IMR-90 (cell line): ENCODE measurements around the gene IRGM. TPM values are rescaled to one million over a fixed set of nuclear protein-coding genes. Genes with fewer than 3 reads are reported as not detected.

ENCODE experiments used
- ATAC-seq: fragments of 200-7000 bp; cut with Tn5 transposase; 2 replicates; pipeline ENCODE4 v1.9.1; 2020; ENCODE audit warnings: low read depth, mild to moderate bottlenecking, moderate library complexity
- BruUV-seq: library from RNA; stranded (reverse); fragments of 400-500 nt; replicated peaks from 2 replicates; lab custom pipeline; 2021; lab: Mats Ljungman, UMichigan
- CTCF ChIA-PET: fragments of 300-600 bp; formaldehyde crosslinking; extraction: SDS; loops from one replicate; lab custom pipeline; 2021; ENCODE audit warnings: antibody characterized with exemption; lab: Yijun Ruan, JAX
- POLR2A ChIA-PET: fragments of 300-600 bp; sonication (Branson Sonifier 250); formaldehyde crosslinking; loops from one replicate; lab custom pipeline; 2022; ENCODE audit warnings: antibody characterized with exemption; ENCODE audit not compliant: unreplicated experiment; lab: Charles Lee
- DNase-seq: peaks from one replicate; pipeline ENCODE4 v3.0.0; 2013
- H2AFZ ChIP-seq: replicated peaks from 2 replicates; pipeline ENCODE3; 2013; ENCODE audit warnings: low read length, mild to moderate bottlenecking; ENCODE audit not compliant: poor library complexity
- H2AK5ac ChIP-seq: 2 replicates; pipeline ENCODE4 v1.6.1; 2013; ENCODE audit warnings: low read depth, low read length, inconsistent platforms
- H2AK9ac ChIP-seq: replicated peaks from 2 replicates; pipeline ENCODE3; 2013; ENCODE audit warnings: mild to moderate bottlenecking, low read depth, low read length, moderate library complexity; ENCODE audit not compliant: poor library complexity
- H2BK120ac ChIP-seq: 2 replicates; pipeline ENCODE4 v1.6.1; 2013; ENCODE audit warnings: low read depth, low read length, inconsistent platforms
- H2BK15ac ChIP-seq: 3 replicates; pipeline ENCODE4 v1.6.1; 2013; ENCODE audit warnings: low read depth, low read length, inconsistent platforms
- H2BK20ac ChIP-seq: 2 replicates; pipeline ENCODE4 v1.6.1; 2013; ENCODE audit warnings: low read depth, mild to moderate bottlenecking, inconsistent platforms, low read length, moderate library complexity
- H2BK5ac ChIP-seq: 2 replicates; pipeline ENCODE4 v1.6.1; 2013; ENCODE audit warnings: mild to moderate bottlenecking, low read depth, low read length, inconsistent platforms; ENCODE audit not compliant: poor library complexity, severe bottlenecking
- H3K14ac ChIP-seq: replicated peaks from 2 replicates; pipeline ENCODE4 v1.6.1; 2013; ENCODE audit warnings: low read depth, low read length, inconsistent platforms
- H3K18ac ChIP-seq: 2 replicates; pipeline ENCODE4 v1.6.1; 2013; ENCODE audit warnings: low read depth, low read length, control low read depth
- H3K23ac ChIP-seq: 2 replicates; pipeline ENCODE4 v1.6.1; 2013; ENCODE audit warnings: low read depth, low read length, inconsistent platforms
- H3K27ac ChIP-seq: 2 replicates; pipeline ENCODE4 v1.5.1; 2013; ENCODE audit warnings: mild to moderate bottlenecking, control low read depth, low read length; ENCODE audit not compliant: insufficient read depth
- H3K27me3 ChIP-seq: 2 replicates; pipeline ENCODE4 v1.6.1; 2013; ENCODE audit warnings: low read length; ENCODE audit not compliant: control insufficient read depth, insufficient read depth
- H3K36me3 ChIP-seq: 2 replicates; pipeline ENCODE4 v1.6.1; 2013; ENCODE audit warnings: low read length, mixed read lengths; ENCODE audit not compliant: control insufficient read depth, insufficient read depth
- H3K4ac ChIP-seq: 2 replicates; pipeline ENCODE4 v1.6.1; 2013; ENCODE audit warnings: low read depth, low read length, inconsistent platforms
- H3K4me1 ChIP-seq: 2 replicates; pipeline ENCODE4 v1.6.1; 2013; ENCODE audit warnings: low read length, mixed read lengths; ENCODE audit not compliant: control insufficient read depth, insufficient read depth
- H3K4me2 ChIP-seq: 2 replicates; pipeline ENCODE4 v1.6.1; 2013; ENCODE audit warnings: low read depth, mild to moderate bottlenecking, control low read depth, low read length, moderate library complexity
- H3K4me3 ChIP-seq: 2 replicates; pipeline ENCODE4 v1.5.1; 2013; ENCODE audit warnings: low read depth, mild to moderate bottlenecking, control low read depth, low read length, moderate library complexity; ENCODE audit not compliant: insufficient read depth
- H3K56ac ChIP-seq: 2 replicates; pipeline ENCODE4 v1.6.1; 2013; ENCODE audit warnings: low read length, inconsistent platforms; ENCODE audit not compliant: insufficient read depth; ENCODE audit errors: extremely low read depth
- H3K79me1 ChIP-seq, 2 experiments: 2 replicates each; pipeline ENCODE4 v1.6.1; 2013; ENCODE audit warnings: low read length in 2 of 2, inconsistent platforms in 1 of 2, low read depth in 1 of 2
- H3K9ac ChIP-seq: 2 replicates; pipeline ENCODE4 v1.6.1; 2013; ENCODE audit warnings: low read depth, low read length, control low read depth
- H3K9me1 ChIP-seq: 2 replicates; pipeline ENCODE4 v1.6.1; 2013; ENCODE audit warnings: low read length, inconsistent platforms; ENCODE audit not compliant: insufficient read depth
- H3K9me3 ChIP-seq: 2 replicates; pipeline ENCODE4 v1.6.1; 2013; ENCODE audit warnings: low read length; ENCODE audit not compliant: control insufficient read depth, insufficient read depth
- H4K20me1 ChIP-seq: 2 replicates; pipeline ENCODE4 v1.6.1; 2013; ENCODE audit warnings: low read length, inconsistent platforms; ENCODE audit not compliant: insufficient read depth
- H4K5ac ChIP-seq: 2 replicates; pipeline ENCODE4 v1.6.1; 2013; ENCODE audit warnings: mild to moderate bottlenecking, low read depth, low read length, control low read depth
- H4K8ac ChIP-seq, 2 experiments: 2 replicates each; pipeline ENCODE4 v1.6.1; 2013; ENCODE audit warnings: low read depth in 2 of 2, low read length in 2 of 2, control low read depth in 1 of 2, inconsistent platforms in 1 of 2
- H4K91ac ChIP-seq: 2 replicates; pipeline ENCODE4 v1.6.1; 2013; ENCODE audit warnings: low read depth, low read length, inconsistent platforms; ENCODE audit not compliant: insufficient read depth
- BHLHE40 ChIP-seq: fragments of 150-350 bp; IDR thresholded peaks from 2 replicates; pipeline ENCODE4 v1.6.1; 2016; ENCODE audit warnings: mild to moderate bottlenecking, low read depth, low read length
- CEBPB ChIP-seq: IDR thresholded peaks from 2 replicates; pipeline ENCODE4 v1.6.1; 2012; ENCODE audit warnings: low read depth, low read length, improper control_type of control experiment
- CHD1 ChIP-seq: IDR thresholded peaks from 2 replicates; pipeline ENCODE4 v1.6.1; 2012; ENCODE audit warnings: low read depth, low read length, improper control_type of control experiment
- CTCF ChIP-seq: conservative IDR thresholded peaks from 2 replicates; pipeline ENCODE4 v1.5.1; 2012; ENCODE audit warnings: mild to moderate bottlenecking, low read depth, low read length, improper control_type of control experiment
- ELK1 ChIP-seq: fragments of 150-350 bp; IDR thresholded peaks from 2 replicates; pipeline ENCODE4 v1.6.1; 2016; ENCODE audit warnings: low read depth, mild to moderate bottlenecking, low read length, moderate library complexity, borderline replicate concordance
- FOS ChIP-seq: fragments of 150-350 bp; IDR thresholded peaks from 2 replicates; pipeline ENCODE4 v1.6.1; 2016; ENCODE audit warnings: low read depth, low read length
- MAZ ChIP-seq: IDR thresholded peaks from 2 replicates; pipeline ENCODE4 v1.6.1; 2012; ENCODE audit warnings: low read depth, mild to moderate bottlenecking, low read length, improper control_type of control experiment, moderate library complexity, borderline replicate concordance
- MXI1 ChIP-seq: IDR thresholded peaks from 2 replicates; pipeline ENCODE4 v1.6.1; 2012; ENCODE audit warnings: low read depth, mild to moderate bottlenecking, low read length, moderate library complexity, borderline replicate concordance
- POLR2A ChIP-seq: IDR thresholded peaks from 2 replicates; pipeline ENCODE4 v1.6.1; 2012; ENCODE audit warnings: mild to moderate bottlenecking, low read depth, low read length
- RAD21 ChIP-seq: IDR thresholded peaks from 2 replicates; pipeline ENCODE4 v1.6.1; 2012; ENCODE audit warnings: low read length, improper control_type of control experiment
- RCOR1 ChIP-seq: IDR thresholded peaks from 2 replicates; pipeline ENCODE4 v1.6.1; 2012; ENCODE audit warnings: mild to moderate bottlenecking, low read length, improper control_type of control experiment; ENCODE audit not compliant: insufficient replicate concordance
- SMC3 ChIP-seq: fragments of 150-350 bp; IDR thresholded peaks from 2 replicates; pipeline ENCODE4 v1.6.1; 2016; ENCODE audit warnings: low read depth, mild to moderate bottlenecking, antibody characterized with exemption, low read length, moderate library complexity
- USF2 ChIP-seq: fragments of 150-350 bp; IDR thresholded peaks from 2 replicates; pipeline ENCODE4 v1.6.1; 2017; ENCODE audit warnings: mild to moderate bottlenecking, antibody characterized with exemption, low read length, low read depth
- WGBS, 2 experiments: methylation state at CpG; one replicate each; pipeline versions ENCODE4 v1.1.5 to v1.1.7; 2013; ENCODE audit warnings: missing lambda C conversion rate in 2 of 2; ENCODE audit not compliant: insufficient read length in 1 of 2; ENCODE audit errors: extremely low coverage in 2 of 2; 5-methylcytosine and 5-hydroxymethylcytosine counted together
- dilution Hi-C: fragments of 300-500 bp; cut with HindIII; formaldehyde crosslinking; loops from one replicate; pipeline ENCODE4 v1.14.3; 2018; ENCODE audit warnings: low sequenced_read_pairs; ENCODE audit not compliant: unreplicated experiment
- in situ Hi-C: fragments of 300-500 bp; cut with MboI; formaldehyde crosslinking; loops from 3 replicates; pipeline ENCODE4 v1.14.3; 2019; ENCODE audit warnings: low sequenced_read_pairs, inconsistent platforms, mixed read lengths
- intact Hi-C: fragments of 100-400 bp; cut with micrococcal nuclease; formaldehyde crosslinking; loops from 2 replicates; pipeline ENCODE4 v1.10.0; 2022
- polyA plus RNA-seq, 3 experiments: library from polyadenylated mRNA; depleted of rRNA; stranded (reverse); fragments of >200 nt; gene quantifications; 2 replicates each; pipeline ENCODE4 v1.2.3, GENCODE V29; 2012; ENCODE audit warnings: low replicate concordance in 1 of 3
- total RNA-seq: library from RNA; depleted of rRNA; stranded (reverse); fragments of >200 nt; gene quantifications from 2 replicates; pipeline ENCODE4 v1.2.3, GENCODE V29; 2012

Gene IRGM
- total and polyA plus RNA-seq, 2 of the 4 experiments (the other 2 are of a cell fraction), result not detected

- no peak overlapping the region for H3K4me3 ChIP-seq
- peak; percentile 63; the same call in 1 of the 2 replicates for TF ChIP-seq USF2
- TF ChIP-seq CEBPB, result peak; percentile 84
- peak; percentile 83 for TF ChIP-seq CTCF
- TF ChIP-seq ELK1, result no peak
- peak; percentile 47; the same call in 1 of the 2 replicates for TF ChIP-seq MAZ
- peak; percentile 84 for TF ChIP-seq RAD21
- no peak for TF ChIP-seq RCOR1
- no peak for TF ChIP-seq FOS
- peak; percentile 70 for TF ChIP-seq SMC3
- 0 out of 2 replicates have a peak, but pooled peaks have one; percentile 26 for TF ChIP-seq POLR2A
- TF ChIP-seq CHD1, result no peak
- TF ChIP-seq BHLHE40, result peak; percentile 100
- peak; percentile 65; the same call in 1 of the 2 replicates for TF ChIP-seq MXI1
- intact Hi-C loops (loop anchor here (1.0 to 5.0 kb wide), 6 partner anchors 45 to 388 kb away; no protein-coding TSS in a partner anchor), dilution Hi-C loops (no loop called here), in situ Hi-C loops (loop anchor here (5.0 to 10.0 kb wide), 2 partner anchors 284 to 382 kb away; no protein-coding TSS in a partner anchor)
- no peak overlapping the region for H3K4ac ChIP-seq
- H4K91ac ChIP-seq, result no peak overlapping the region
- no peaks in the 10 kb centered on the region for H3K9me1 ChIP-seq
- H2AK5ac ChIP-seq, result no peak overlapping the region
- no TSS peak for BruUV-seq
- H3K27me3 ChIP-seq, result peaks cover 12% of the 10 kb centered on the region
- H2AFZ ChIP-seq, result peak overlapping the region; percentile 66
- H3K14ac ChIP-seq, result no peak overlapping the region
- no peaks in the 10 kb centered on the region for H3K79me1 ChIP-seq
- no peak overlapping the region for H3K23ac ChIP-seq
- peak overlapping the region; percentile 57 for H2AK9ac ChIP-seq
- no peak overlapping the region for H3K56ac ChIP-seq
- ChIA-PET CTCF (interaction anchor here (0.6 to 2.5 kb wide), 3 partner anchors 39 to 51 kb away, joined by 3 to 26 read pairs (median 4); no protein-coding TSS in a partner anchor), POLR2A (interaction anchor here (0.6 kb wide), 1 partner anchor 146 kb away, joined by 3 read pairs; the partner anchor contains the start of gene RBM22)
- no peak overlapping the region for H3K18ac ChIP-seq
- H3K4me1 ChIP-seq, result no peaks in the 10 kb centered on the region
- no peak overlapping the region for H2BK120ac ChIP-seq
- H3K27ac ChIP-seq, result no peak overlapping the region
- H2BK15ac ChIP-seq, result no peak overlapping the region
- WGBS, 2 experiments, result 80% methylated on average over 4 of the region's 22 CpGs; no CpG with 5 or more reads in 1 of the 2 experiments
- no peak overlapping the region for H4K5ac ChIP-seq
- H4K20me1 ChIP-seq, result no peaks in the 10 kb centered on the region
- H3K36me3 ChIP-seq, result no peaks in the 10 kb centered on the region
- ATAC-seq (peak; percentile 97), DNase-seq (peak; percentile 88)
- no peak overlapping the region for H2BK5ac ChIP-seq
- no peak overlapping the region; the same call in 1 of the 2 replicates for H3K4me2 ChIP-seq
- no peak overlapping the region for H4K8ac ChIP-seq
- H3K9ac ChIP-seq, result no peak overlapping the region
- H3K9me3 ChIP-seq, result no peaks in the 10 kb centered on the region
- no peak overlapping the region for H2BK20ac ChIP-seq
Measured at GRCh38 chr5:150846654-150847333, 473 bp downstream of the IRGM start.
